ENCODE measurements around the gene FOXO3. TPM values are rescaled to one million over a fixed set of nuclear protein-coding genes. Genes with fewer than 3 reads are reported as not detected.
A peak's percentile ranks its signal among the peaks of the same experiment; 100 is the strongest.

Gene FOXO3
- total RNA-seq, 1 donor from 2014 or later: 60.1 TPM

DNA sequence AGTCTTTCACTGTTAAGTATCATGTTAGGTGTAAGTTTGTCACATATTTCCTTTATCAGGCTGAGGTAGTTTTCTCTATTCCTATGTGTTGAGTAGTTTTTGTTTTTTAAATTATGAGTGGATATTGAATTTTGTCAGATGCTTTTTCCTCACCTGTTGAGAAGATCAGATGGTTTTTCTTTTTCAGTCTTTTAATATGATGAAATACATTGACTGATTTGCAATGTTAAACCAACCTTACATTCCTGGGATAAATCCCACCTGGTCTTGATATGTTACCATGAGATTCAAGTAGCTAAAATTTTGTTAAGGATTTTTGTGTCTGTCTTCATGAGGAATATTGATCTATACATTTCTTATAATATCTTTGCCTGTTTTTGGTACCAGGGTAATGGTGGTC is 52.1 kb downstream of the FOXO3 start:
- TF ChIP-seq, protein P1, sequence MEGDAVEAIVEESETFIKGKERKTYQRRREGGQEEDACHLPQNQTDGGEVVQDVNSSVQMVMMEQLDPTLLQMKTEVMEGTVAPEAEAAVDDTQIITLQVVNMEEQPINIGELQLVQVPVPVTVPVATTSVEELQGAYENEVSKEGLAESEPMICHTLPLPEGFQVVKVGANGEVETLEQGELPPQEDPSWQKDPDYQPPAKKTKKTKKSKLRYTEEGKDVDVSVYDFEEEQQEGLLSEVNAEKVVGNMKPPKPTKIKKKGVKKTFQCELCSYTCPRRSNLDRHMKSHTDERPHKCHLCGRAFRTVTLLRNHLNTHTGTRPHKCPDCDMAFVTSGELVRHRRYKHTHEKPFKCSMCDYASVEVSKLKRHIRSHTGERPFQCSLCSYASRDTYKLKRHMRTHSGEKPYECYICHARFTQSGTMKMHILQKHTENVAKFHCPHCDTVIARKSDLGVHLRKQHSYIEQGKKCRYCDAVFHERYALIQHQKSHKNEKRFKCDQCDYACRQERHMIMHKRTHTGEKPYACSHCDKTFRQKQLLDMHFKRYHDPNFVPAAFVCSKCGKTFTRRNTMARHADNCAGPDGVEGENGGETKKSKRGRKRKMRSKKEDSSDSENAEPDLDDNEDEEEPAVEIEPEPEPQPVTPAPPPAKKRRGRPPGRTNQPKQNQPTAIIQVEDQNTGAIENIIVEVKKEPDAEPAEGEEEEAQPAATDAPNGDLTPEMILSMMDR (IDR thresholded peaks at IDR 0.05): no peak
- H3K4me3 ChIP-seq: no peak overlapping the region
- H3K9me3 ChIP-seq: peaks cover 6% of the 10 kb centered on the region
- ATAC-seq (no peak), DNase-seq (no peak)
- intact Hi-C loops (cut with DNase I): no loop called here
- peaks cover 56% of the 10 kb centered on the region for H3K4me1 ChIP-seq
- H3K27ac ChIP-seq: no peak overlapping the region
- no peaks in the 10 kb centered on the region for H3K27me3 ChIP-seq (ENCODE audit: low read depth)
- H3K36me3 ChIP-seq: no peaks in the 10 kb centered on the region

DNA sequence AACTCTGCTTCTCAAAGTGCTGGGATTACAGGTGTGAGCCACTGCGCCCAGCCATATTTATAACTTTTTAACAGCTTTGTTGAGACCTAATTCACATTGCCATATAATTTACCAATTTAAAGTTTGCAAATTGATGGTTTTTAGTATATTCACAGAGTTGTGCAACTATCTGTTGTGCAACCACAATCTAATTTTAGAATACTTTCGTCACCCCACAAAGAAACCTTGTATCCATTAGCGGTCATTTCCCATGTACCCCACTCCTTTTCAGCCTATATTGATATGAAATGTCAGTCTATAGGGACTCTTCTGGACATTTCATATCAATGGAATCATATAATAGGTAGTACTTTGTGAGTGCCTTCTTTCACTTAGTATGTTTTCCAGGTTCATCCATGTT is 55.8 kb downstream of the FOXO3 start:
- intact Hi-C loops (cut with DNase I): no loop called here
- H3K36me3 ChIP-seq: no peaks in the 10 kb centered on the region
- DNase-seq: no peak
- H3K9me3 ChIP-seq: peaks cover 6% of the 10 kb centered on the region
- H3K4me1 ChIP-seq: peaks cover 58% of the 10 kb centered on the region
- no peak overlapping the region for H3K4me3 ChIP-seq
- TF ChIP-seq, protein P1 (IDR thresholded peaks at IDR 0.05): no peak
- no peak overlapping the region for H3K27ac ChIP-seq
- no peaks in the 10 kb centered on the region for H3K27me3 ChIP-seq (ENCODE audit: low read depth)
- ATAC-seq: peak in 1 of 2 donors; percentile 20

DNA sequence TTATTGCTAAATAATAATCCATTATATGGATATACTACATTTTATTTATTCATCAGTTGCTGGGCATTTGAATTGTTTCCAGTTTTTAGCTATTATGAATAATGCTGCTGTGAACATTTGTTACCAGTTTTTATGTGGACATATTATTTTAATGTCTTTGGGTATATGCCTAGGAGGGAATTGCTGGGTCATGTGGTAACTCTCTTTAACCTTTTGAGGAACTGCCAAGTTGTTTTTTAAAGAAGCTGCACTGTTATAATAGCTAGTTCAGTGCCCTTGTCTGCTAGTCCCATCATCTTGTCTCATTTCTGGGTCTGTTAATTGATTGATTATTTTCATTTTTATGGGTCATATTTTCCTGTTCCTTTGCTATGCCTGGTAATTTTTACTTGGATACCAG is 56.3 kb downstream of the FOXO3 start:
- intact Hi-C loops (cut with DNase I): no loop called here
- no peaks in the 10 kb centered on the region for H3K27me3 ChIP-seq (ENCODE audit: low read depth)
- peaks cover 63% of the 10 kb centered on the region for H3K4me1 ChIP-seq
- no peak overlapping the region for H3K27ac ChIP-seq
- peaks cover 6% of the 10 kb centered on the region for H3K9me3 ChIP-seq
- H3K36me3 ChIP-seq: no peaks in the 10 kb centered on the region
- H3K4me3 ChIP-seq: no peak overlapping the region
- peak in 1 of 2 donors; percentile 57 for ATAC-seq
- TF ChIP-seq, protein P1 (IDR thresholded peaks at IDR 0.05): no peak
- DNase-seq: no peak

DNA sequence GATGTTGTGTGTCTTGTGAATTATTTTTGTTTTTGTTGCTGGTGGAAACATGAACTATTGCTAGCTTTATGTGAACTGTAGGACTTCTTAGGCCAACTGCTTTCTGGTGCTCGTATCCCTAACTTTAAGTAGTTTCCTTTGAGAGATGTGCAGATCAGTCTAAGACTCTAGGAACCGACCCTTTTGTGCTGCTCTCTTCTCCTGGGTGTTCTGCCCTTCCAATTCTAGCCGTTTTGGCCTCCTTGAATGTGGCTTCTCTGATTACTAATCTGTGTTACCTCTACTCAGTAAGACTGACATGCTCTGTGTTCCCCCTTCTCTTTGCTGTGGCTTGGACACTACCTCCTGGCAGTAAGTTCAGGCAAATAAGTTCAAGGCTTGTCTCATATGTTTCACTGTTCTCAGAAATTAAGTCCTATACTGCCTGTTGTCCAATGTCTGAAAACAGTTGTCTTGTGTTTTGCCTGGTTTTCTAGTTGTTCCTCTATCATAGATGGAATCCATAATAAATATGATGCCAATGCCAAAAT is 58.0 kb downstream of the FOXO3 start:
- H3K27ac ChIP-seq: no peak overlapping the region
- TF ChIP-seq, protein P1 (IDR thresholded peaks at IDR 0.05): no peak
- peaks cover 80% of the 10 kb centered on the region for H3K4me1 ChIP-seq
- H3K4me3 ChIP-seq: no peak overlapping the region
- DNase-seq (no peak), ATAC-seq (no peak)
- no peaks in the 10 kb centered on the region for H3K9me3 ChIP-seq
- no peaks in the 10 kb centered on the region for H3K27me3 ChIP-seq (ENCODE audit: low read depth)
- H3K36me3 ChIP-seq: no peaks in the 10 kb centered on the region
- intact Hi-C loops (cut with DNase I): no loop called here

DNA sequence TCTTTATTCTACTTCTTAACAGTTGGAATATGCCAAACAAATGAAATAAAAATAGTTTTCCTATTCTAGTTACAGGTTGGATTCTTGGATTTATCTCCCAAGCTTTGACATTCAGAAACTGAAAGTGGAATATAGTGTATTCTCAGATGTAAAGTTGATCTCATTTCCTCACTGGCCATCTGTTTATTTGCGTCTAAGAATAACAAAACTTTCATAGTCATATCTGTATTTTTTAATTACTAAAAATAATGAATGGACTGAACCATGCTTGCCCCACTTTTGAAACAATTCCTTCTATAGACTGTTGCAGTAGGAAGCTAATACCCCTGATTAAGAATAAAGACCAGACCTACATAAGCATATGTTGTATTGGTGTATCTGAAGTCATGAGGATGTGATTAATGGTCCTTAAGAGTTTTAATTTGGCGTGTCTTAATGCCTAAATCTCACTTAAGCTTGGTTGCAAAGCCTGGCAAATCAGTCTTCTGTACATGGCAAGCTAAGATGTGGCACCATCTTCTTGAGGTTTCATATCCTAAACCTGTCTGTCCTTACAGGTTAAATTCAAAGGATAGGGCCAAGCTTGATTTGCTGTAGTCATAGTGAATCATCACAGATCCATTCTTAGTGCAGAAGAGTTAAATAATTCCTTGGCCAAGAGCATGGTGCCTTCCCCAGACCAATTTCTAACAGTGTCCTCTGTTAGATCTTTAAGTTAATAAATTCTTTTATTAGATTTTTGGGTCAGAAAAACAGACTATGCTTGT is 58.9 kb downstream of the FOXO3 start:
- intact Hi-C loops (cut with DNase I): no loop called here
- ATAC-seq: no peak
- H3K36me3 ChIP-seq: no peaks in the 10 kb centered on the region
- no peaks in the 10 kb centered on the region for H3K9me3 ChIP-seq
- no peak overlapping the region for H3K4me3 ChIP-seq
- no peak for DNase-seq
- no peak overlapping the region for H3K27ac ChIP-seq
- H3K27me3 ChIP-seq (ENCODE audit: low read depth): no peaks in the 10 kb centered on the region
- H3K4me1 ChIP-seq: peaks cover 88% of the 10 kb centered on the region
- TF ChIP-seq, protein P1 (IDR thresholded peaks at IDR 0.05): no peak

Measured in lower lobe of right lung (tissue), 2 donors.